ENCODE measurements around the gene DOK3.

DOK3 gene

DNA sequence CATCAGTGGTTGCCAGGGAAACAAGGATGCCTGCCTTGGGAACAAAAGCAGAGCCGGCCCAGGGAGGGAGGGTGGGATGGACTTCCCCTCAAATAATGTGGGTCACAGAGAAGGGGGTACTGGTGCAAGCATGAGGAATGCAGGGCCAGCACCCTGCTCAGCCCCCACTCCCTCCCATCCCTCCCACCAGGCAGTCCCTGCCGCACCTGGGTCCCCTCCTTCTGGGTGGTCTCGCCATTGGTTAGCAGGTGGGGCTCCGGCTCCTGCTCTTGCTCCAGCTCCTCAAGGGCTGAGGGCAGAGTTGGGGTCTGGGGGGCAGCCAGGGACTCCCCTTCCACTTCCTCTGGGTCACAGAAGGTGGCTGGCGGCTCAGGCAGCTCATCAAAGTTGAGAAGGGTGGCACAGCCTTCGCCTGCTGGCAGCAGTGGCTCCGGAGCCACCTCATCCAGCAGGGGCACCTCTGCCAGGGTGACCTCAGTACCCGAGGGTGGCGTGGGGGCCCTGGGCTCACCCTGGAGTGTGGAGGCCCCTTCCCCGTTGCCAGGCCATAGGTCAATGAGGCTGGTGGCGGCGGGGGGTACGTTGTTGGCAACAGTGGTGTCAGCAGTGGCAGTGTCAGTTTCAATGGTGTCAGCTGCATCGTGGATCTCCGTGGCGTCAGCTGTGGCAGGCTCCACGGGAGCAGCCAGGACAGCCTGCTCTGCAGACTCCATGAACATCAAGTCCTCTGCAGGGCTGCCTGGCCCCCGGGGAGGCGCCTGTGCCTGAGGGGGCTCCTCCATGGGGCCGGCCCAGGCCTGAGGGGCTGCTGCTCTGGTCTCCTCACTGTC, 51.6 kb downstream of the DOK3 start:
- TF ChIP-seq, protein P1, sequence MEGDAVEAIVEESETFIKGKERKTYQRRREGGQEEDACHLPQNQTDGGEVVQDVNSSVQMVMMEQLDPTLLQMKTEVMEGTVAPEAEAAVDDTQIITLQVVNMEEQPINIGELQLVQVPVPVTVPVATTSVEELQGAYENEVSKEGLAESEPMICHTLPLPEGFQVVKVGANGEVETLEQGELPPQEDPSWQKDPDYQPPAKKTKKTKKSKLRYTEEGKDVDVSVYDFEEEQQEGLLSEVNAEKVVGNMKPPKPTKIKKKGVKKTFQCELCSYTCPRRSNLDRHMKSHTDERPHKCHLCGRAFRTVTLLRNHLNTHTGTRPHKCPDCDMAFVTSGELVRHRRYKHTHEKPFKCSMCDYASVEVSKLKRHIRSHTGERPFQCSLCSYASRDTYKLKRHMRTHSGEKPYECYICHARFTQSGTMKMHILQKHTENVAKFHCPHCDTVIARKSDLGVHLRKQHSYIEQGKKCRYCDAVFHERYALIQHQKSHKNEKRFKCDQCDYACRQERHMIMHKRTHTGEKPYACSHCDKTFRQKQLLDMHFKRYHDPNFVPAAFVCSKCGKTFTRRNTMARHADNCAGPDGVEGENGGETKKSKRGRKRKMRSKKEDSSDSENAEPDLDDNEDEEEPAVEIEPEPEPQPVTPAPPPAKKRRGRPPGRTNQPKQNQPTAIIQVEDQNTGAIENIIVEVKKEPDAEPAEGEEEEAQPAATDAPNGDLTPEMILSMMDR (IDR thresholded peaks at IDR 0.05; ENCODE audit: low read depth, low read length), result no peak
- DNase-seq, result no peak
- Histone ChIP-seq H3K4me3 (ENCODE audit: low read depth, low read length) (no peak overlapping the region), H3K27me3 (ENCODE audit: insufficient read depth, low read depth, severe bottlenecking) (no peaks in the 10 kb centered on the region), H3K27ac (no peak overlapping the region), H3K9me3 (ENCODE audit: severe bottlenecking) (no peaks in the 10 kb centered on the region), H3K36me3 (peaks cover 21% of the 10 kb centered on the region)

DNA sequence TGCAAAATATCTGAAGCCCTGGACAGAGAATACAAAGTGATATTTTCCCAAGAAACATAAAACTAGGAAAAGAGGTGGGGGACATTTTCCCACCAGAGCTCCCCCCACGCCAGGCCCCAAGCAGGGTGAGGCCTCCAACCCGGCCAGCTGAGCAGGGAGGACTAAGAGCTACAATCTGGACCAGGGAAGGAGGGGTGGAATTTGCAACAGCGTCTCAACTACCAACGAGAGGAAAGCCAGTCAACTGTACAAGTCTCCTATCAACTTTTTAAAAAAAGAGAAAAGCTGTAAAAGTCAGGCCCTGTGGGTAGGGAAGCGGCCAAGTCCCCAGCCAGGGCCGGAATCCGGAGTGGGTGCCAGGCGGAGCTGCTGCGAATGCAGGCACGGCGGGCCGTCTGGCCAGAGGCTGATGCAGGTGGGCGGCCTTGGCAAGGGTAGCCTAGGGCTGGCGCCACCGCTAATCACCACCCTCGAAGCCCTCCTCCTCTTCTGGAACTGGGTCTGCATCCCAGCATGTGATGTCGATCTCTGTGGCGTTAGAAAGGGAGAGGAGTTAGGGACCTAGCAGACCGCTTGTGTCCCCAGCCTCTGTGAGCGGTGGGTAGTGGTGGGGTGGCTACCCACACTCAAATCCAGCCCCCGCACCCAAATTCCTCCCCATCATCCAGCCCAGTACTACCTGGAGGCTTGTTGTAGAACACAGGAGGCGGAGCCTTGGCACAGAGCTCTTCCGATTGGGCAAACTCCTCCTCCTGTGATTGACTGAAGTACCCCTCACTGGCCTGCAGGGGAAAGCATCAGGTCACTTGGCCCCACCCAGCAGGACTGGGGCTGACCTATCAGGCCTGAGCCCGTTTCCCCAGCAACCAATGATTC, 52.4 kb downstream of the DOK3 start:
- Histone ChIP-seq H3K27ac (no peak overlapping the region), H3K4me3 (ENCODE audit: low read depth, low read length) (no peak overlapping the region), H3K27me3 (ENCODE audit: insufficient read depth, low read depth, severe bottlenecking) (no peaks in the 10 kb centered on the region), H3K9me3 (ENCODE audit: severe bottlenecking) (no peaks in the 10 kb centered on the region), H3K36me3 (peaks cover 20% of the 10 kb centered on the region)
- peak; percentile 84 for DNase-seq
- TF ChIP-seq, protein P1 (IDR thresholded peaks at IDR 0.05; ENCODE audit: low read depth, low read length), result peak; percentile 41; the same call in 1 of the 2 replicates

DNA sequence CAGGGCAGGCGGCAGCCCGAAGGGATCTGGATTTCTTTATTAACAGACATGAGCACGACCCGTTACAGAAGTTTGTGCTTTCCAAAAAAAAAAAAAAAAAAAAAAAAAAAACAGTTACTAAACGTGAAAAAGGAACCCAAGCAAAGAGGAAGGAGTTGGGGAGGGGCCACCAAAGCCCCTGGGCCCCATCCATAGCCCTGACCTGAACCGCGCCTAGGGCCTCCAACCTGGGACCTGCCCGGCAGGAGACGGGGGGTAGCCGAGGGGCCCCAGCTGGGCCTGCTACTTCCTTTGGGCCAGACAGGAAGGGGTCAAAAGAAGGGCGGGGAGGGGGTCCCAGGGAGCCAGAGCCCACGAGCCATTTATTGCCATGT, 53.0 kb downstream of the DOK3 start:
- Histone ChIP-seq H3K27ac (no peak overlapping the region), H3K36me3 (peaks cover 20% of the 10 kb centered on the region), H3K4me3 (ENCODE audit: low read depth, low read length) (no peak overlapping the region), H3K27me3 (ENCODE audit: insufficient read depth, low read depth, severe bottlenecking) (no peaks in the 10 kb centered on the region), H3K9me3 (ENCODE audit: severe bottlenecking) (no peaks in the 10 kb centered on the region)
- TF ChIP-seq, protein P1 (IDR thresholded peaks at IDR 0.05; ENCODE audit: low read depth, low read length), result no peak
- no peak for DNase-seq

DNA sequence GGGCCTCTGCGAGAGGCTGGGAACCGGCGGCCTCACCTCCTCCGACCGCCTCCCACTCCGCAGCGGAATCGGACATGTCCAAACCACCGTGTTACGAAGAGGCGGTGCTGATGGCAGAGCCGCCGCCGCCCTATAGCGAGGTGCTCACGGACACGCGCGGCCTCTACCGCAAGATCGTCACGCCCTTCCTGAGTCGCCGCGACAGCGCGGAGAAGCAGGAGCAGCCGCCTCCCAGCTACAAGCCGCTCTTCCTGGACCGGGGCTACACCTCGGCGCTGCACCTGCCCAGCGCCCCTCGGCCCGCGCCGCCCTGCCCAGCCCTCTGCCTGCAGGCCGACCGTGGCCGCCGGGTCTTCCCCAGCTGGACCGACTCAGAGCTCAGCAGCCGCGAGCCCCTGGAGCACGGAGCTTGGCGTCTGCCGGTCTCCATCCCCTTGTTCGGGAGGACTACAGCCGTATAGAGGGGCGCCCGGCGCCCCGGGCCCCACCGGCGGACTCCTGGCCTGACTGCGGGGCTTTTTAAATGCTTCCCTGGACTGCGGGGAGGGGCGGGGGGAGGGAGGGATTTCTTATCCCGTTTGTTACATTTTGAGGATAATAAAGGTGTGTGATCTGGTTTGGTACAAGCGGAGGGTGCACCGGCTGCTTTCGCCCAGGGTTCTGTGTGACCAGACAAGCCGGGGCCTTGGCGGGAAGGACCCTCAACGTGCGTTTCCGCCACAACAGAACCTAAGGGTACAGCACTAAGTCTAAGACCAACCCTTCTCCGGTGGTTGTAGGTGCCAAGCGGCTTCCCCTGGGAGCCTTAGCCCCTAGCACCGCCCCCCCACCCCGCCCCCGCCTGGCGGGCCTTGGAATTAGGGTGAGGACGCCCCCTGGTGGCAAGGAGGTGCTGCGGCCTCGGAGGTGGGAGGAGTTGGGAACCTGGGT, 53.7 kb downstream of the DOK3 start:
- peak overlapping the region; percentile 80 for H3K27ac ChIP-seq
- TF ChIP-seq, protein P1 (IDR thresholded peaks at IDR 0.05; ENCODE audit: low read depth, low read length), result peak; percentile 68

GRCh38 chr5:177455036-177455660, 54.5 kb downstream of the DOK3 start:
- H3K27ac ChIP-seq, result peak overlapping the region; percentile 80

More for the DNA sequence above, 53.7 kb downstream of the DOK3 start:
- Histone ChIP-seq H3K27me3 (ENCODE audit: insufficient read depth, low read depth, severe bottlenecking) (no peaks in the 10 kb centered on the region), H3K9me3 (ENCODE audit: severe bottlenecking) (no peaks in the 10 kb centered on the region), H3K4me3 (ENCODE audit: low read depth, low read length) (peak overlapping the region; percentile 52), H3K36me3 (peaks cover 20% of the 10 kb centered on the region)
- peak; percentile 89 for DNase-seq

More at GRCh38 chr5:177455036-177455660, 54.5 kb downstream of the DOK3 start:
- TF ChIP-seq, protein P1 (IDR thresholded peaks at IDR 0.05; ENCODE audit: low read depth, low read length), result peak; percentile 56
- Histone ChIP-seq H3K27me3 (ENCODE audit: insufficient read depth, low read depth, severe bottlenecking) (no peaks in the 10 kb centered on the region), H3K9me3 (ENCODE audit: severe bottlenecking) (no peaks in the 10 kb centered on the region), H3K4me3 (ENCODE audit: low read depth, low read length) (peak overlapping the region; percentile 52), H3K36me3 (peaks cover 20% of the 10 kb centered on the region)
- peak; percentile 81 for DNase-seq

Data from WERI-Rb-1 (cell line).